ENCODE measurements around the gene DMAC2L.

DMAC2L gene

GRCh38 chr14:50331596-50331995 is 19.5 kb downstream of the DMAC2L start:
- DNase-seq (ENCODE audit: low spot score) = no peak

GRCh38 chr14:50333014-50333509 is 20.9 kb downstream of the DMAC2L start:
- no peak for DNase-seq (ENCODE audit: low spot score)

- DNase-seq (ENCODE audit: low spot score) = no peak
Measured at GRCh38 chr14:50334211-50334610, 22.1 kb downstream of the DMAC2L start.

GRCh38 chr14:50335389-50335788 is 23.3 kb downstream of the DMAC2L start:
- peak; percentile 90 for DNase-seq (ENCODE audit: low spot score)

GRCh38 chr14:50335989-50336824 is 24.1 kb downstream of the DMAC2L start:
- DNase-seq (ENCODE audit: low spot score) = no peak

DNA sequence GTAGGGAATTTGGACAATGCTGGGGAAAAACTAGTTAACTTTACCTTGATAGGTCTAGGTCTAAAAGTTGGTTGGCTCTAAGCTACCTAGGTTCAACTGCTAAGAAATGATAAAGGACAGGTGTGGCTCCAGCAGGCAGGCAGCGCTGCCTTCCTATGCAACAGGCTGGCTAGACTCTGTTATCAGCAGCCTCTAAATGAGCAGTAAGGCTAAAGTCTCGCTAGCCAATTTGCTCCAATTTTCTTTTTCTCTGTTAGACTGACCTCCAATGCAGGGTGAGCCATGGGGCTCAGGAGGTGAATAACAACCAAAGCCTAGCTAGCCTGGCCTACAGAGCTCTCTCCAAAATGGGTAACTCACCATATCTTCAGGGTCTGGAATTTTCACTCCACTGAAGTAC is 26.5 kb downstream of the DMAC2L start:
- no peak for DNase-seq (ENCODE audit: low spot score)

DNA sequence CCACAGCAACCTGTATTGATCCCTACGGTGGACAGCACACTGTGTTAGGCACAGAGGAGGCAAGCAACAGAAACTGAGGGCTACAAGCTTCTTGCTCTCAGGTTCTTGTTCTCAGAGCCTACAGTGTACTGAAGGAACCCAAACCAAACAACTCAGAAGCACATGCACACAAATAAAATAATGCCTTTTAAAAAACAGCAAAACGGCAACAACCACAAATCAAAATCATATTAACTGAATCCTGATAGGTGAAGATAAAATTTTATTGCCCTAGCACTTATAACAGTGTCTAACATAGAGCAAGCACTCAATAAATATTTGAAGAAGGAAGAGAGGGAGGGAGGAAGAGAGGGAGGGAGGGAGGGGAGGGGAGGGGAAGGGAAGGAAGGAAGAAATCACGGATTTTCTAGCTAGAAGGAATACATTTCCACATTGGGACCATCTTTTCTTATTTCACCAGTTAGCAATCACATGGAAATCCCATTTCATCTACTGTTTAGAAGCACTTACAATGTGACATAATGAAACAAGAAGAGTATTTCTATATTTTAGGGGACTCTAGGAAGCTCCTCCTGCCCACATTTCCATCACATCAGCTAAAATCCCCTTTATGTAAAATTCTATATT is 27.2 kb downstream of the DMAC2L start:
- DNase-seq (ENCODE audit: low spot score) = no peak

GRCh38 chr14:50340045-50340444 is 27.9 kb downstream of the DMAC2L start:
- no peak for DNase-seq (ENCODE audit: low spot score)

- DNase-seq (ENCODE audit: low spot score) = no peak
Measured at GRCh38 chr14:50340963-50341362, 28.8 kb downstream of the DMAC2L start.

DNA sequence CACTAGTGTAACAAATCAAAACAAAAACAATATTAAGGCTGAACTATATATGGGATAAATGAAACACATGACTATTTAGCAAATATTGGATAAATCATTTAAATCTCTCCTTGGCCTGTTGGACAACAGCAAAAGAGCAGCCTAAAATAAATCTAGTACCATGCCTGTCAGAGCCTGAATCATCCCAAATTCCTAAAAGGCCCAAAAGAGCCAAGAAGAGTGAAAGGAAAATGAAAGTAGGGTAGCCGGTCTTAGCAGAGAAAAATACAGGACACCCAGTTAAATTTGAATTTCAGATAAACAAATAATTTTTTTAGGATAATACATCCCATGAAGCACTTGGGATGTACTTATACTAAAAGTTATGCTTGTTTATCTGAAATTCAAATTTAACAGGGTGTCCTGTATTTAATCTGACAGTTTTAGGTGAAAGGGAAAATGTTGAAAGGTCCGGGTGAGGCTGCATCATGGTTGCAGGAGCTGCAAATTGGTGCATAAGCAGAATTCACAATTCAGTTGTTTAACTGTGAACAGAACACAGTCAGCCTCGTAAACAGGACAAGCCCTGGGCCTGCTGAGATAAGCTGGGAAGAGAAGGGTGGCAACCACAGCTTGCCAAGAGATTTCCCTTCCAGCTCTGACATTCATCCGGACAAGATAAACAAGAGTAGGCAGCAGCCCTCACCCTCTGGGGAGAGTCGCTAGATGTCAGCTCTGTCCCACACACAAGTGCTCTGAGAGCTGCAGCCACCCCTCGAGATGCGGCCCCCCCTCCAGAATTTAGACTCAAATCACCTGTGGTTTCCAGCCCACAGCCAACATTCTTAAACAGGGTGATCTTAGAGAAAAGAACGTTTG is 30.3 kb downstream of the DMAC2L start:
- DNase-seq (ENCODE audit: low spot score) = peak; percentile 56

DNA sequence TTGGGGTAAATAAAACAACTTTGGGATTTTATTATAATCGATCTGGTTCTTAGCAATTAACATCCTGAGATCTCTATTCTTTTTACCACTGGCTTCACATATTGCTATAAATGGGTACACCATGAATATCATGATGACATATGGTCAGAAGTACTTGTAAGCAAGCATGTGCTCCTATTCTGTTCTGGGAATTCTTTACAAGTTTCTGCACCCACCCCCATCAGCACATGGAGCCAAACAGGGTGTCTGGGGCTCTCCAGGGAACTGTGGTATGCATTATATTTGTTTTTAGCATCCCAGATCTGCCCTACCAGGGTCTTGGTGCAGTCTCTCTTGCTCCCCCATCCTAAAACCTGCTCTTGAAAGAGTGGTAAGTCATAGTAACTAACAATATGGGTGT is 31.3 kb downstream of the DMAC2L start:
- DNase-seq (ENCODE audit: low spot score) = no peak

GRCh38 chr14:50344116-50344775 is 32.1 kb downstream of the DMAC2L start:
- no peak for DNase-seq (ENCODE audit: low spot score)

- DNase-seq (ENCODE audit: low spot score) = no peak
Measured at GRCh38 chr14:50344876-50345563, 32.9 kb downstream of the DMAC2L start.

DNA sequence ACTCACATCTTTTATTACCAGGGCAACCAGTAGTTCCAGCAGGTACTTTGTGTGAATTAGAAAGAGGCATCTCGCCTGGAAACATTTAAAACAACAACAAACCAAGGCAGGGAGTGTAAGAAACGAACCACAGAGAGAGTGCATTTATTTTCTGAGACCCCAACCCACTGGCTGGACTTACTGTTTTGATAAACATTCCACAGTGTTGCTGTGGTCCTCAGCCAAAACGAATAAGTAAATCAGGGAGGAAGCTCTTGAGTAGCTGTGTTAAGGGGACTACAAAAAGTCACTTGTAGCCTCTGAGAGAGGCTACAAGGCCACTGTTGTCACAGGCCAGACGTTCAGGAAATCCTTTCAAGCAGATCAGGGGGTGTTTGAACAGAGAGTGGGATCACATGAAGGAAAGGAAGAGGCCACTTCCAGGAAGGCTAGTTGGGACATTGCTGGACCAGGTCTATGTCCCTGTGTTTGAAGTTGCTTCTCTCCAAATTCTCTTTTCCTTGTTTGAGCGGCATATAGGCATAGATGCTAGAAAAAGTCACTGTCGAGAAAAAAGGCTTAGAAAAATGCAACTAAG is 33.8 kb downstream of the DMAC2L start:
- peak; percentile 31 for DNase-seq (ENCODE audit: low spot score)

DNA sequence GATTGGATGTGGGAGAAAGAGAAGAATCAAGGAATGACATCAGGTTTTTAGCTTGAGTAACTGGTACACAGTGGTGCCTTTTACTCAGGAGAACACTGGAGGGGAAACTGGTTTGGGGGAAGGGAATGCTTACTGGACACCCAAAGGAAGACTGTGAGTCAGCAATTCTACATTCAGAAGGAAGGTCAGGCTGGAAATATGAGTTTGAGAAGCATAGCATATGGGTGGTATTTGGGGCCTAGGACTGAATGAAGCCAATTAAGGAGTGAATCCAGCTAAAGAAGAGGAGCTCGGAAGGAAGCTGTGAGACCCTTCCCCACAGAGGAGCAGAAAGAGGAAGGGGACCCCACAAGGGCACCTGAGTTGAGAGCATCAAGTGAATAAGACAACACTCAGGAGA is 35.4 kb downstream of the DMAC2L start:
- DNase-seq (ENCODE audit: low spot score) = peak; percentile 44

GRCh38 chr14:50348933-50349332 is 36.8 kb downstream of the DMAC2L start:
- no peak for DNase-seq (ENCODE audit: low spot score)

DNA sequence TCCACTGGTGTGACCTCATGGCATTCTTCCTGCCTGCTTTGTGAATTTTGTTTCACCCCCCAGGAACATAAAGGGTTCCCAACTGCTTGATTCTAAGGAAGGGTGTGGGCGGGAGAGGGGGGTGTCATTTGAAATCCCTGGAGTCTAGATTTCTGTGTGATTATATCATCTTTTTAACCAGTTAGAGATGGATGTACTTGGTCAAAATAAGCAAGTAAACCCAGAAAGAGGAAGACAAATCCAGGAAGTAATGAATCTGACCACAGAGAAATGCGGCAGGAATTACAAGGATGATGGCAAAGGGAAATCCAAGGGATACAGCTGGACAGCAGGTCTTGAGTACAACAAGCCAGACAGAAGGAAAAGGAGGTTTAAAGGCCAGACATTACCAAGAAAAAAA is 38.9 kb downstream of the DMAC2L start:
- DNase-seq (ENCODE audit: low spot score) = no peak

- no peak for DNase-seq (ENCODE audit: low spot score)
Measured at GRCh38 chr14:50352584-50352983, 40.5 kb downstream of the DMAC2L start.

DNA sequence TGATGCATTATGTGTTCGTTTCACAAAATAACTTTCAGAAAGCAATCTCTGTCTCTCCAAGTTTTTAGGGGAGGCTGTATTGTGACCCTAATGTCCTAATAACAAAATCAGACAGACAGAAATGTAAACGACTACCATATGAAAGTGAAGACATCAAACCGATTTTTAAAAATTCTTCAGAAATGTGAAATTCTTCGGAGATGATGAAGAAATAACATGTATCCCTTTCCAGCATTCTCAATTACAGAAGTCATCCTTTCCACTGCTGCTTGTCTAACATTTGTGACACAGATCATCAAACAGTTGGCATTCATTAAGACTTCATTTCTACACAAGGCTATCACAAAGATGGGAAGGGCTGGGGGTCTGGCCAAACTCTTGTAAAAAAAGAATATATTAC is 41.0 kb downstream of the DMAC2L start:
- no peak for DNase-seq (ENCODE audit: low spot score)

DNA sequence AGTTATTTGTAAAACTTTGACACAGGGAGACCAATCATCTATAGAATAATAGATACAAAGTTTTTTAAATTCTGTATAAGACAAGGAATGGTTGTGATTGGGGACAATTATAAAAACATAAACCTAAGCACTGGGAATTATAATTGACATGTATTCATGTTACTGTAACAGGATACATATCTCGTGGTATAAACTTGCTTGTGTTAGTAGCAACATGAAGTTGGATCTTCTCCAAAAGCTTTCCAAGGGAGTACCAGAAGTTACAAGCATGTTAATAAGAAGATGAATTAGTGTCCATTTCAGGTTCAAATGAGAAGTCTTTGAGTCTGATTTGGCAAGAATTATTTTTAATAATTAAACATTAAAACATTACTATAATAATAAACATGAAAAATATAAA is 42.4 kb downstream of the DMAC2L start:
- DNase-seq (ENCODE audit: low spot score) = no peak

- no peak for DNase-seq (ENCODE audit: low spot score)
Measured at GRCh38 chr14:50355692-50356091, 43.6 kb downstream of the DMAC2L start.

All from COLO829 (cell line).